ENCODE data around the gene MAPK1. TPM values are rescaled to one million over a fixed set of nuclear protein-coding genes. Genes with fewer than 3 reads are reported as not detected.

The MAPK1 gene
- total and polyA plus RNA-seq, 9 of the 15 experiments (the other 6 are each of a cell fraction or from before 2014, with no cell fraction given): 46.3 to 575 (median 283) TPM

GRCh38 chr22:21837248-21837979 is 30.0 kb downstream of the MAPK1 start (continued):
- TF ChIP-seq, protein P1, sequence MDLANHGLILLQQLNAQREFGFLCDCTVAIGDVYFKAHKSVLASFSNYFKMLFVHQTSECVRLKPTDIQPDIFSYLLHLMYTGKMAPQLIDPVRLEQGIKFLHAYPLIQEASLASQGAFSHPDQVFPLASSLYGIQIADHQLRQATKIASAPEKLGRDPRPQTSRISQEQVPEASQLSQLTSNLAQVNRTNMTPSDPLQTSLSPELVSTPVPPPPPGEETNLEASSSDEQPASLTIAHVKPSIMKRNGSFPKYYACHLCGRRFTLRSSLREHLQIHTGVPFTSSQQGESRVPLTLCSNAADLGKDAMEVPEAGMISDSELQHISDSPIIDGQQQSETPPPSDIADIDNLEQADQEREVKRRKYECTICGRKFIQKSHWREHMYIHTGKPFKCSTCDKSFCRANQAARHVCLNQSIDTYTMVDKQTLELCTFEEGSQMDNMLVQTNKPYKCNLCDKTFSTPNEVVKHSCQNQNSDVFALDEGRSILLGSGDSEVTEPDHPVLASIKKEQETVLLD (IDR thresholded peaks at IDR 0.05): no peak
- TF ChIP-seq ARID3B (CRISPR knock-in tag; IDR thresholded peaks at IDR 0.05; ENCODE audit: borderline replicate concordance) (no peak), ETV5 (CRISPR knock-in tag; IDR thresholded peaks at IDR 0.05; ENCODE audit: low read depth) (no peak), ZNF589 (CRISPR knock-in tag; IDR thresholded peaks at IDR 0.05; ENCODE audit: low read depth) (no peak), ZBTB1 (CRISPR knock-in tag; IDR thresholded peaks at IDR 0.05; ENCODE audit: borderline replicate concordance, low read depth) (0 out of 2 replicates have a peak, but pooled peaks have one; percentile 56), LARP7 (IDR thresholded peaks at IDR 0.05) (no peak), HNRNPL (IDR thresholded peaks at IDR 0.05; ENCODE audit: low read depth, low read length) (no peak), CBFA2T2 (conservative IDR thresholded peaks at IDR 0.05) (no peak), GABPB1 (CRISPR knock-in tag; IDR thresholded peaks at IDR 0.05) (peak; percentile 44; the same call in 1 of the 2 replicates), TBP (optimal IDR thresholded peaks at IDR 0.05; ENCODE audit: low read depth, low read length) (no peak), PURB (CRISPR knock-in tag; IDR thresholded peaks at IDR 0.05; ENCODE audit: low read depth) (no peak), TEAD1 (CRISPR knock-in tag; IDR thresholded peaks at IDR 0.05) (no peak), ZNF184 (CRISPR knock-in tag; IDR thresholded peaks at IDR 0.05) (no peak), BRCA1 (IDR thresholded peaks at IDR 0.05) (no peak), BRCA1 (CRISPR knock-in tag; IDR thresholded peaks at IDR 0.05) (no peak), ZNF263 (CRISPR knock-in tag; IDR thresholded peaks at IDR 0.05; ENCODE audit: borderline replicate concordance) (peak; percentile 62; the same call in 1 of the 2 replicates), TCF7L2 (IDR thresholded peaks at IDR 0.05; ENCODE audit: low read depth, low read length) (no peak), ZNF717 (CRISPR knock-in tag; IDR thresholded peaks at IDR 0.05) (no peak), CSDE1 (IDR thresholded peaks at IDR 0.05) (no peak), ARNT (IDR thresholded peaks at IDR 0.05) (no peak), SMARCA5 (IDR thresholded peaks at IDR 0.05) (no peak), EWSR1 (IDR thresholded peaks at IDR 0.05; ENCODE audit: borderline replicate concordance, low read depth, partially characterized antibody) (no peak), SIRT6 (IDR thresholded peaks at IDR 0.05; ENCODE audit: low read depth, low read length) (no peak)
- TF ChIP-seq, protein P2, sequence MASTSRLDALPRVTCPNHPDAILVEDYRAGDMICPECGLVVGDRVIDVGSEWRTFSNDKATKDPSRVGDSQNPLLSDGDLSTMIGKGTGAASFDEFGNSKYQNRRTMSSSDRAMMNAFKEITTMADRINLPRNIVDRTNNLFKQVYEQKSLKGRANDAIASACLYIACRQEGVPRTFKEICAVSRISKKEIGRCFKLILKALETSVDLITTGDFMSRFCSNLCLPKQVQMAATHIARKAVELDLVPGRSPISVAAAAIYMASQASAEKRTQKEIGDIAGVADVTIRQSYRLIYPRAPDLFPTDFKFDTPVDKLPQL (IDR thresholded peaks at IDR 0.05; ENCODE audit: extremely low read depth, insufficient read length): no peak
- TF ChIP-seq, protein P3, sequence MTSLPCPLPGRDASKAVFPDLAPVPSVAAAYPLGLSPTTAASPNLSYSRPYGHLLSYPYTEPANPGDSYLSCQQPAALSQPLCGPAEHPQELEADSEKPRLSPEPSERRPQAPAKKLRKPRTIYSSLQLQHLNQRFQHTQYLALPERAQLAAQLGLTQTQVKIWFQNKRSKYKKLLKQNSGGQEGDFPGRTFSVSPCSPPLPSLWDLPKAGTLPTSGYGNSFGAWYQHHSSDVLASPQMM (CRISPR knock-in tag; IDR thresholded peaks at IDR 0.05): 0 out of 2 replicates have a peak, but pooled peaks have one; percentile 3
- TF ChIP-seq, protein P4, sequence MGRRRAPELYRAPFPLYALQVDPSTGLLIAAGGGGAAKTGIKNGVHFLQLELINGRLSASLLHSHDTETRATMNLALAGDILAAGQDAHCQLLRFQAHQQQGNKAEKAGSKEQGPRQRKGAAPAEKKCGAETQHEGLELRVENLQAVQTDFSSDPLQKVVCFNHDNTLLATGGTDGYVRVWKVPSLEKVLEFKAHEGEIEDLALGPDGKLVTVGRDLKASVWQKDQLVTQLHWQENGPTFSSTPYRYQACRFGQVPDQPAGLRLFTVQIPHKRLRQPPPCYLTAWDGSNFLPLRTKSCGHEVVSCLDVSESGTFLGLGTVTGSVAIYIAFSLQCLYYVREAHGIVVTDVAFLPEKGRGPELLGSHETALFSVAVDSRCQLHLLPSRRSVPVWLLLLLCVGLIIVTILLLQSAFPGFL (CRISPR knock-in tag; IDR thresholded peaks at IDR 0.05): no peak
